DOHH2 (cell line): ENCODE data around the gene GALE.

Experiments
- CTCF ChIP-seq: fragments of 200-600 bp; sonication (generic); IDR thresholded peaks from one replicate; pipeline ENCODE4 v1.5.1; 2014; ENCODE audit warnings: antibody characterized with exemption, mild to moderate bottlenecking, low read depth, low read length; ENCODE audit not compliant: poor library complexity, severe bottlenecking
- EZH2phosphoT487 ChIP-seq: fragments of 200-600 bp; sonication (generic); IDR thresholded peaks from 2 replicates; pipeline ENCODE4 v1.6.1; 2017; ENCODE audit warnings: borderline replicate concordance, mild to moderate bottlenecking, antibody characterized with exemption, low read length, moderate library complexity, mixed read lengths

DNA sequence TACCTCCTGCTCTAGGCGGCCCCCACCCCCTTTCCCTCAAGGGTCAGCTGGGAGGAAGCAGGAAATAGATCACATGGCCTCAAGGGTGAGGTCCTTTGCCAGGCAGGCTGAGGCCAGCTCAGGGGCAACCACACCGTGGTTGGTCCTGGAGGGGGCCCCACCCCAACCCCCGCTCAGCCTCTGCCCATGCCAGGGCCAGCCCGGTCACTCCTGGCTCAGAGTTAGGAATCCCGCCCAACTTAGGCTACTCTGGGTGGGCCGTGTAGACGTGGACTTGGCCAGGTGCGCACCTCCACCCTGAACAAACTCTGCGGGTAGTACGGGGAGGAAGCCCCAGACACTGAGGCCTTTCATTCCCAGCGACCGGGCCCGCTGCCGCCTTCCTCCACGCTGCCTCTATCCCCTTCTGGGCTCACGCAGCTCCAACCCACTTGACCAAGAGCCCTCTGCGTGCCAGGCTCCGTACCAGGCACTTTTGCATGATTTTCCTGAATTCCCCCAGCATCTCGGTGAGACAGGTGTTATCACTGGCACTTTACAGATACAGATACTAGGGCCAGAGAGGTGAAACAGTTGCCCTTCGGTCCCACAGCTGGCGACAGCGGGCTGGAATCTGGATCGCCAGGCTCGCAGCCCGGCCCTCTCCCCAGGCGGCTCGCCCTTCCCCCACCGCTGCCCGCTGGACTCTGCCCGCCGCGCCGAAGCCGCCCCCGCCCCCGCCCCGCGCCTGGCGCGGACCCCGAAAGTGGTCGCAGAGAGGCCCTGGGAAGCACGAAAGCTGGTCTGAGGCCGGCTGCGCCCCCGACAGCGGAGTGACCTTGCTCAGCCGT is 769 bp downstream of the GALE start:
- TF ChIP-seq CTCF (no peak), EZH2phosphoT487 (no peak)
